PC-3 (cell line): ENCODE data around the gene KAZN.

Experiments used
- CTCF ChIP-seq: fragments of 300-600 bp; sonication (generic); conservative IDR thresholded peaks from 2 replicates; pipeline ENCODE4 v1.5.1; 2017; ENCODE audit warnings: antibody characterized with exemption, low read depth, mild to moderate bottlenecking, low read length
- EZH2 ChIP-seq: fragments of 300-600 bp; sonication (generic); IDR thresholded peaks from one replicate; pipeline ENCODE4 v1.6.1; 2017; ENCODE audit warnings: antibody characterized with exemption, mild to moderate bottlenecking, low read length; ENCODE audit not compliant: unreplicated experiment

GRCh38 chr1:14585728-14586127 is 12.8 kb upstream of the KAZN start:
- no peak for TF ChIP-seq CTCF
- no peak for TF ChIP-seq EZH2
